RWPE1 (cell line): ENCODE measurements around the gene SMC6.

Source experiments
- CTCF ChIA-PET: fragments of 350-600 bp; sonication (Branson Sonifier 250); formaldehyde crosslinking; extraction: SDS; loops from one replicate; lab custom pipeline; 2021; lab: Yijun Ruan, JAX
- POLR2A ChIA-PET: fragments of 400-600 bp; formaldehyde crosslinking; extraction: SDS; loops from one replicate; lab custom pipeline; 2020; ENCODE audit warnings: antibody characterized with exemption; ENCODE audit not compliant: low non-redundant PET; lab: Yijun Ruan, JAX
- DNase-seq: peaks from one replicate; pipeline ENCODE4 v3.0.0; 2012; ENCODE audit warnings: low spot score
- H3K27ac ChIP-seq: fragments of 450-650 bp; 2 replicates; pipeline ENCODE4 v1.5.1; 2017
- TF ChIP-seq, protein P1 (sequence below): fragments of 450-650 bp; conservative IDR thresholded peaks from 2 replicates; pipeline ENCODE4 v1.5.1; 2017; ENCODE audit warnings: low read depth, mild to moderate bottlenecking

Gene SMC6

DNA sequence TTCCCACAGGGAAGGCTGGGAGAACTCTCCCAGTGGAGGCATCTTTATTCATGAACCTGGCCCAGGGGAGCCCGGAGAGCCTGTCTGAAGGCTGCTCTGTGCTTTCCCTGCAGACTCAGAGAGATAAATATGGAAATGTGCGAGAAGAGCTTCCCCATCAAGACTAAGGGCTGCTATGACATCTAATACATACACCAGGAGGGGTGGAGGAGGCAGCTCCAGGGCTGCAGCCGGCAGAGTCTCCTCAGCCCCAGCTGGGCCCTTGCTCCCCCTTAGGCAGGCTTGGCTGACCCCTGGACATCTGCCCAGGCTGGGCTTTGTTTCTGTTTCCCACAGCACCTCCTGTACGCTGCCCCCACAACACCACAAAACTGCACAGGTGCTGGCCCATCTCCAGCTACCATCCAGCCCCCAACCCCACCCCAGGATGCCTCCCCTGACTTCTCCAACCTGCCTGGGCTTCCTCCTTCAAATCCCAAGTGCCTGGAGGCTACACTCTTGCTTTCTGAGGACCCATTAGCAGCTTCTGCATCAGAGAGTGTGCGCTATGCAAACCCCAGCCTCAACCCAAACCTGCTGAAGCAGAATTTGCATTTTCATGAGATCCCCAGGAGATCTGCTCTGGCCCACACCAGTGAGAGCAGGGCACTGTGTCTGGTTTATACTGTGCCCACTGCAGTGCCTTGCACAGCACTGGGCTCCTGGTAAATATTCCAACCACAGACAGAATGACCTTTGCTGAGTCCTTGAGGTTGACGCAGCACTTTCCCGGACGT is 116.3 kb downstream of the SMC6 start:
- CTCF ChIA-PET, result interaction anchor here (0.8 kb wide), 1 partner anchor 8 kb away, joined by 3 read pairs; no protein-coding TSS in a partner anchor
- POLR2A ChIA-PET, result no interaction called here
- DNase-seq, result no peak
- H3K27ac ChIP-seq, result no peak overlapping the region
- TF ChIP-seq, protein P1, sequence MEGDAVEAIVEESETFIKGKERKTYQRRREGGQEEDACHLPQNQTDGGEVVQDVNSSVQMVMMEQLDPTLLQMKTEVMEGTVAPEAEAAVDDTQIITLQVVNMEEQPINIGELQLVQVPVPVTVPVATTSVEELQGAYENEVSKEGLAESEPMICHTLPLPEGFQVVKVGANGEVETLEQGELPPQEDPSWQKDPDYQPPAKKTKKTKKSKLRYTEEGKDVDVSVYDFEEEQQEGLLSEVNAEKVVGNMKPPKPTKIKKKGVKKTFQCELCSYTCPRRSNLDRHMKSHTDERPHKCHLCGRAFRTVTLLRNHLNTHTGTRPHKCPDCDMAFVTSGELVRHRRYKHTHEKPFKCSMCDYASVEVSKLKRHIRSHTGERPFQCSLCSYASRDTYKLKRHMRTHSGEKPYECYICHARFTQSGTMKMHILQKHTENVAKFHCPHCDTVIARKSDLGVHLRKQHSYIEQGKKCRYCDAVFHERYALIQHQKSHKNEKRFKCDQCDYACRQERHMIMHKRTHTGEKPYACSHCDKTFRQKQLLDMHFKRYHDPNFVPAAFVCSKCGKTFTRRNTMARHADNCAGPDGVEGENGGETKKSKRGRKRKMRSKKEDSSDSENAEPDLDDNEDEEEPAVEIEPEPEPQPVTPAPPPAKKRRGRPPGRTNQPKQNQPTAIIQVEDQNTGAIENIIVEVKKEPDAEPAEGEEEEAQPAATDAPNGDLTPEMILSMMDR, result no peak

- ChIA-PET POLR2A (no interaction called here), CTCF (interaction anchor here (0.8 kb wide), 1 partner anchor 10 kb away, joined by 3 read pairs; no protein-coding TSS in a partner anchor)
- no peak for DNase-seq
- H3K27ac ChIP-seq, result no peak overlapping the region
- TF ChIP-seq, protein P1, result no peak
Observed at GRCh38 chr2:17636257-17636656, 117.4 kb downstream of the SMC6 start.

- DNase-seq, result no peak
- TF ChIP-seq, protein P1, result no peak
- POLR2A ChIA-PET, result no interaction called here
- CTCF ChIA-PET, result no interaction called here
- H3K27ac ChIP-seq, result no peak overlapping the region
Observed at GRCh38 chr2:17634997-17635396, 118.6 kb downstream of the SMC6 start.

GRCh38 chr2:17630089-17630488 is 123.5 kb downstream of the SMC6 start:
- CTCF ChIA-PET, result no interaction called here
- no peak overlapping the region for H3K27ac ChIP-seq
- TF ChIP-seq, protein P1, result no peak
- POLR2A ChIA-PET, result interaction anchor here (0.5 kb wide), 1 partner anchor 31 kb away, joined by 3 read pairs; no protein-coding TSS in a partner anchor
- no peak for DNase-seq

GRCh38 chr2:17628349-17629261 is 125.0 kb downstream of the SMC6 start:
- no peak for DNase-seq
- H3K27ac ChIP-seq, result no peak overlapping the region
- TF ChIP-seq, protein P1, result no peak
- CTCF ChIA-PET, result interaction anchor here (0.6 kb wide), 2 partner anchors 341 to 751 kb away, joined by 3 read pairs; no protein-coding TSS in a partner anchor
- POLR2A ChIA-PET, result no interaction called here

GRCh38 chr2:17627434-17627833 is 126.2 kb downstream of the SMC6 start:
- H3K27ac ChIP-seq, result no peak overlapping the region
- TF ChIP-seq, protein P1, result no peak
- CTCF ChIA-PET, result interaction anchor here (0.6 to 0.7 kb wide), 2 partner anchors 19 to 340 kb away, joined by 3 to 4 read pairs; no protein-coding TSS in a partner anchor
- DNase-seq, result no peak
- POLR2A ChIA-PET, result no interaction called here
